NCI-H2227 (cell line): ENCODE measurements around the gene RXFP2.
A peak's percentile ranks its signal among the peaks of the same experiment; 100 is the strongest.

Experiments used
- DNase-seq: peaks from one replicate; lab custom pipeline; 2025; ENCODE audit not compliant: unreplicated experiment; lab: John Stamatoyannopoulos, UW

Gene RXFP2

GRCh38 chr13:31739226-31739625, at the start of gene RXFP2:
Gene RXFP2, plus strand, starts transcription at chr13:31739526. Its CDS starts 87 bp downstream, at chr13:31739613.
- DNase-seq, result no peak

DNA sequence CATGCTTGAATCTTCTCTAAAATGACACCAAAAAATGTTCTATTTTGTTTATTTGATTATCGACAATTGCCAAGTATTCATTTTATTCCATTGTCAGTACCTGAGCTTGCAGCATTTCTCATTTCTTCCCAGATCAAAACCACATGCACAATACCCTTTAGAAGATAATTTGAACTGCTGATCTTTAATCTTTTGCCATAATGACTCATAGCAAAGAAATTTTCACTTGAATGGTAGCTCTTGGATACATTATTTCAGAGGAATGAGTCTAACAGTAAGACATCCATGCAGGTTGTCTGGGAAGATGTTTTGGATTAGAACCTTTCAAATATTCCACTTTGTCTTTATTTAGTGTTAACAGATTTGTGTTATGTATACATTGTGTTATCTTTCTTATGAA, 42.0 kb upstream of the RXFP2 start:
- DNase-seq, result no peak

DNA sequence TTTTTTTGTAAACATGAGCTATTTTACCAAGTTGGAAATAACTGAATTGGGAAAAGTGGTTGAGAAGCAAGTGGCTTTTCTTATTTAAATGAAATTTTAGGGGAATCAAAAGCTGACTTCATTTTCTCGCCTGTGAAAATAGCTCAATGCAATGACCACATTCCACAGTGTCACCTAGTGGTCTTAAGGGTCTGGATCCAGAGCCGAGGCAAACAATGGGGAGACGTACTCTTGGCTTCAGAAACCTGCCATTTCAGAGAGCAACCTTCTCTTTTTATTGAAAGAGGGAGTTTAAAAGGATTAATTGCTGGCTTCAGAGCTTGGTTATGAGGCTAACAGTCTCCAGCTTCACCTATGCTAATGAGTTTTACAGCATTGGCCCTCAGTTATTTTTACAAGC, 39.7 kb upstream of the RXFP2 start:
- no peak for DNase-seq

- DNase-seq, result no peak
Observed at GRCh38 chr13:31703780-31704179, 35.5 kb upstream of the RXFP2 start.

DNA sequence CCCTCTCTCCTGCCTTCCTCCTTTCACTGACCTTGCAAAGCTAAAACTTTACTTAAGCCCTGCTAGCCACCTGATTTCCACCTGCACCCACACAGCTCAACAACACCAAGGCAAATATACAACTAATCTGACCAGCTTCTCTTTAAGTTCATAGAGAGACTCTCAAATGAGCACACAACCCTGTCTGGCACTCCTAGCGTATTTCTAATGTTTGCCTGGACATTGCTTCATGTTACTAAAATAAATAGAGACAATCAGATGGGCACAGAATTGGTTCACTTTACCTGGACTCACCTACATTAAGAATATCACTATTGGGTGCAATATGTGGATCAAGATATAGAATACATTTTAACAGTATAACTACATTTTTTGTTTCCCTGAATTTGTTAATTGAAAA, 33.2 kb upstream of the RXFP2 start:
- no peak for DNase-seq

GRCh38 chr13:31717583-31717982, 21.7 kb upstream of the RXFP2 start:
- DNase-seq, result no peak

GRCh38 chr13:31719214-31719613, 20.1 kb upstream of the RXFP2 start:
- no peak for DNase-seq

DNA sequence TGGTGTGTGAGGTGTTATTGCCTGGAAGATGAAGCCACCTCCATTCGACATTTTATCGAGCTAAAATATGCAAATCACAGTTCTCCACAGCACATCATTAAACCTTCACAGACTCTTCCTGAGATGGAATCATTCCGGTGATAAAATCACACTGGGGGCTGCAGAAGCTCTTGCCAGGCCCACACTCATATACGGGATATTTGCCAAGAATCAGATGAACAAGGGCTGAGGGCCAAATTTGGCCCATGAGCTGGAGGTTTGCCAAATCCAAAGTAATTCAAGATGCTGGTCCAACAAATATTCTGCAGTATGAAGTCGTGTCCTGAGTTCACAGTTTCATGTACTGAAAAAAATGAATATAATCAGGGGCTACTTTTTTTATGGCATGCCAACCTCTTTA, 16.7 kb upstream of the RXFP2 start:
- DNase-seq, result no peak

DNA sequence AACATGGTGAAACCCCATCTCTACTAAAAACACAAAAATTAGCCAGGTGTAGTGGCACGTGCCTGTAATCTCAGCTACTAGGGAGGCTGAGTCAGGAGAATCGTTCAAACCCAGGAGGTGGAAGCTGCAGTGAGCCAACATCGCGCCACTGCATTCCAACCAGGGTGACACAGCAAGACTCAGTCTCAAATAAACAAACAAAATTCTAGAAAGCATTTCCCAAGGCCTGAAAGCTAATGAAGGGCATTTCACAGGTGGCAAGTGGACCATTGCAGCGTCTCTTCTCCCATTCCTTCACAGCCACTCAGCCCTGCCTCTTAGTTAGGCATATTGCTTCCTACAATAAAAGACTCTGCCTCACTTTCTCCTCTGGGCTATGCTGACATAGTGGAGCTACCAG, 13.5 kb upstream of the RXFP2 start:
- DNase-seq, result no peak

DNA sequence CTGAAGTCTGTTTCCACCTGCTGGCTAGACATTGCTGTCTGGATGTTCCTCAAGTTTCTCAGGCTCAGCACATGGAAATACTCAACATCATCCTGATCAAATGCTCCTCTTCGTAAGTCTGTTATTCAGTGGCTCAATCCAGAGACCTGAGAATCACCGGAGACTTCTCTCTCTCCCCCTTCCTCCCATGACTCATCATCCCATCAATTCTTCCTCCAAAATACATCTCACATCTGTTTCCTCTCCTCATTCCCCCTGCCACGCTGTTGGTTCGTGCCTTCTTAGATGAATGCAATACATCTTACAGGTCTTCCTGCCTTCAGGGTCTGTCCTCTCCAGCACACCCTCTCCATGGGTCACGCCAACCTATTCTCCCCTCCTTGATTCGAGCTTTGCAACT, 7.4 kb upstream of the RXFP2 start:
- no peak for DNase-seq

- DNase-seq, result no peak
Observed at GRCh38 chr13:31733066-31733465, 6.3 kb upstream of the RXFP2 start.

GRCh38 chr13:31733647-31734046, 5.7 kb upstream of the RXFP2 start:
- DNase-seq, result no peak

DNA sequence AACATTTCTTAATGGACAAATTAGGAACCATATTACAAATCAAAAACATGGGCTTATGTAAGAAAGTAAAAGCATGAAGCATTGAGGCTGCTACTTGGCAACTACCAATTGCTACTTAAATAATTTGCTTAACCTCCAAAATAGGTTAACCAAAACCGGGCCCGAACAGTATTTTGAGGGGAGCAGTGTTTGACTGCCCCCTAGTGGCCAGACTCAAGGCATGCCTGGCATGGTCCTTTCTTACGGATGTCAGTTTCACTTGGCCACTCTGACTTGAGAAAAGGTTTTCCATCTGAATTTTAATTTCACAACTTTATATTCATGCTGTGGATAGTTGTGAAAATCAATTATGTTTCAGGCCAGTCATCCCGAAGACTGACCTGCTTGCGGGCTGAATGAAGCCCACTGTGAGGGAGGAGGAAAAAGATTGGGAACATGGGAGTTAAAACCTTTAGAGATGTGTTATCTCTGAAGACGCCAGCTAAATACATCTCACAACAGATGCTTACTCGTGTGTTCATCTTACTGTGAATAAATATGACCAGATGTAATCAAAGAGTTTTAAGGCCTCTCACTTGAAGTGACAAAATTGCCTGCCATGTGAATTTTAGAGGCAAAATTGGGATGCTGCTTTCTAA, 2.9 kb downstream of the RXFP2 start:
- DNase-seq, result peak; percentile 55

DNA sequence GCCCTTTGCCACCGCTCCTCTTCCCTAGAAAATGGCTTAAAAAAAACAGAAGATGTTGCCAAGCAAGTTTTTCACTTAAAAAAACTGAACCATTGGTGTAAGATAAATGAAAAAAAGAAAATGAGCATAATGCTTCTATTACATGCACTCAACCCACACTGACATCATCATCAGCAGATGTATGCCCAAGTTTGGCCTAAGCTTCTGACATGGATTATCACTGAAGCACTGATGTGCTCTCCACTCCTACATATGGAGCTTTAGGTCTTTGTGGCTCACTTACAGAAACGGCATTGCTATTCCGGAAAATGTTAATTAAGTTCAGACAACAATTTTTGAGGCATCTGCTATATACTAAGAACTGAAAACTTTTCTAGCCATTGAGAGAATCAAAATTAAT, 8.0 kb downstream of the RXFP2 start:
- no peak for DNase-seq

- DNase-seq, result no peak
Observed at GRCh38 chr13:31747966-31748365, 8.6 kb downstream of the RXFP2 start.

DNA sequence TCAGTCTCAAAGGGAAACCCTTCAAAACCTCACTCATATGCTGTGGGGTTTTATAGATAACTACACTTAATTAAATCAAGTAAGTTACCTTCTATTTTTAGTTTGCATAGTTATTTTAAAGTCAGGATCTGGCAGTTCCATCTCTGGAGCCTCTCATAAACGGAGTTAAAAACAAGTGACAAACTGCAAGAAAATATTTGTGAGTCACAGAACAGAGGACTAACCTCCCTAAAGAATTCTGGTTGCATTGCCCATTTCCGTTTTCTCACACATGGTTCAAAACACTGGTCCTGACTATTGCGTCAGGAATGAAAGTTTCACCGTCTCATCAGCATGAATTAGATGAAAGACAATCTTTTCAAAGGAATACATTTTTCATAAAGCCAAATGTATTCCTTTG, 10.6 kb downstream of the RXFP2 start:
- no peak for DNase-seq

DNA sequence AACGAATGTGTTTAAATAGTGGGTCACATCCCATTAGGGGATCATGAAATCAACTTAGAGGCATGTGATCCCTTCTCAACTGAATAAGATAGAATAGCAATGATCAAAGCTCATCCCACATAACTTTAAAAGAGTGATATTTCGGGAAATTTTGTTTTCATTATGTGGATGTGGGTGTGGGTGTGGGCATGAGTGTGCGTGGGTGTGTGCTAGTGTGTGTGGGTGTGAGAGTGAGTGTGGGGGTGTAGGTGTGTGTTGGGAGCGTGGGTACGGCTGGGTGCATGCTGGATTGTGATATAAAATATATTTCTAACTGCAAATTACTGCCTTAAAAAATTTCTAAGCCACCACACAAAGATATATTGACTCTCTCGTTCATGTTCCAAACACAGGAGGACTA, 15.9 kb downstream of the RXFP2 start:
- no peak for DNase-seq

DNA sequence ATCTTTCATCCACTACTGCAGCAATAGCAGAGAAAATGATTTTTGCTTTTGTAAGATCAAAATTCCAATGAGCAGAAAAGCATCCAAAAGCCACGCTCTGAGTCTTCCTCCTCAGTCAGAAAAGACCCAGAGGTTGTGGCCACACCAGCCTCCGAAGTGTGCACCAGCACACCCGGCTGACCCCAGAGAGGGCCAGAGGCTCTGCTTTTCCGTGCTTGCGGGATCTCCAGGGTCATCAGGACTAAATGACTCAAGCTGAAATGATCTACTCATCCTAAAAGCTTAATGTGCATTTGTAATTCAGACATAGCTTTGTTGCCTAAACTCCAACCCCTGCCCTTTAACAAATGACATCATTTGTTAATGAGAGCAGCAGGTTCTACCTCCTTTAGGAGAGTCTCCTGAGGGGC, 16.5 kb downstream of the RXFP2 start:
- no peak for DNase-seq

DNA sequence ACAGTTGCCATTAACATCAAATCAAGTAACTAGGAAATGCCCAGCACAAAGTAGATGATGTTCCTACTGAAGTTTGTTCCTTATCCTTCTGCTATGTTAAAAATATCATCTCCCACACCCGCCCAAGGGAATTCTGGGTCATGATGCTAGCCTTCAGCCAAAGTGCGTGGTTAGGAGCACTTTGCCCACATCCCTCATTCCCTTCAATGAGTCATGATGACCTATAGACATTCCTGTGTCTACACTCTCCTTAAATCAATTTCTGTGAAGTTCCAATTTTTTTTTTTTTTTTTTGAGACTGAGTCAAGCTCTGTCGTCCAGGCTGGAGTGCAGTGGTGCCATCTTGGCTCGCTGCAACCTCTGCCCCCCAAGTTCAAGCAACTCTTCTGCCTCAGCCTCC, 17.0 kb downstream of the RXFP2 start:
- DNase-seq, result no peak

DNA sequence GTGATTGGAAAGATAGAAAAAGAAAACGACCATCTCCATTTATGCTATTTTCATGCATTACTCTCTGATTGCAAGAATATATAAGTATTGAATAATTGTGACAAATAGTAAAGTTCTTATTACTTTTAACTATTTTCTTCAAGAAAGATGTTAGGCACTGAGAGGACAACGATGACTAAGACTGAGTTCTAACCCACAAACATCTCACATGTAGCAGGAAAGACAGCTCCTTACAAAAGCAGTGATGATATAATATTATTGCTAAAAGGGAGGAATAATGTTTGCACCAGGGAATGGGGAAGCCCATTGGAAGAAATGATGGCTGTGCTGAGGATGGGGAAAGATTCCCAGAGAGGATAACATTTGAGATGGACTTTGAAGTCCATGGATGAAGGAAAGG, 22.6 kb downstream of the RXFP2 start:
- no peak for DNase-seq

GRCh38 chr13:31764556-31764955, 25.2 kb downstream of the RXFP2 start:
- DNase-seq, result no peak

DNA sequence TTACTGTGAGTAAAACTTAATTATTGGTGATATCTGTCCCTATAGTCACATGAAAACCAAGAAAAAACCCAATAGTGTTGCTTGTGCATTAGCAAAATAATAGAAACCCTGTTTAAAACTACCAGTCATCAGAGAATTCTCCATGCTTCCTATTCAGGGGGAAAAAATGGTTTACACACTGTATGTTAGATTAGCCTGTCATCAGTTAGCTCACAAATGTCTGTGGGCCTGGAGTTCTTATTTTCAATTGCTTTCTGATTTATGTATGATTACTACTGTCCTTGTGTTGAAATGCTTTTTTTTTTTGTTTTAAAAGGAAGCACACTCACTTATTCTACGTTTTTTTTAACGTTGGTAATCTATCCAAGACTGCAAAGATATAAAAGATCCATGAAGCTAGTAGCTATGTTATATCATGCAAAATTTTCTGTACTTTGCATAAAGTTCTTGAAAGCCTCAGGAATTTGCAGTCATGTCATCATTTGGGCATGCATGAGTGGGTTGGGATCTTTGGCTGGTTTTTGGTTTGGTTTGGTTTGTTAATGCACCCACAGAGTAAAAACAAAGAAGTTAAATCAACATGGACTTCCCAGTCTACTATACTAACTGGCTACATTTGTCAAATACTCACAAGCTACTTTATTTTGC, 25.9 kb downstream of the RXFP2 start:
- DNase-seq, result no peak
